Measurements from ENCODE around the gene EPN1. TPM values are rescaled to one million over a fixed set of nuclear protein-coding genes. Genes with fewer than 3 reads are reported as not detected.
"Not testable (repeated sequence)": the region's sequence is repeated elsewhere in the genome, so short reads cannot be mapped to it uniquely, and the experiment has no call there.

The EPN1 gene
- total and polyA plus RNA-seq, 2 donors from 2014 or later, result 138 to 145 TPM

DNA sequence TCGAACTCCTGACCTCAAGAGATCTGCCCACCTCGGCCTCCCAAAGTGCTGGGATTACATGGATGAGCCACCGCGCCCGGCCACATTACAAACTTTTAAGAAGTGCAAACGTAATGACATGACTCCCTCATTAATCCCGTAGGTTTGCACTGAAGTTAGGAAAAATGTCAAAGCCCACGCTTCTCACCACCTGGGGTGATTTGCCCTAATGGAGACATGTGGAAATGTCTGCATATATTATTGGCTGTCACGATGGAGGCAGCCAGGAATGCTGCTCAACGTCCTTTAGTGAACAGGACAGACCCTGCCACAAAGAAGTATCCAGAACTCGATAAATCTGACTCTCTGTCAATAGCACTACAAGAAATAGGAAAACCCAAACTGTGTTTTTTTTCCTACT is 42.2 kb downstream of the EPN1 start:
- H3K9me3 ChIP-seq (ENCODE audit: control insufficient read depth in 2 of 3, insufficient read depth in 1 of 3, low read length in 3 of 3), result no peaks in the 10 kb centered on the region
- no peaks in the 10 kb centered on the region for H3K4me1 ChIP-seq (ENCODE audit: control insufficient read depth in 2 of 3, insufficient read depth in 2 of 3, low read depth in 1 of 3, low read length in 3 of 3)
- H3K36me3 ChIP-seq (ENCODE audit: control insufficient read depth in 2 of 3, insufficient read depth in 3 of 3, low read length in 3 of 3), result no peaks in the 10 kb centered on the region
- intact Hi-C loops (cut with DNase I), result no loop called here
- no peak overlapping the region for H3K9ac ChIP-seq (ENCODE audit: low read length in 3 of 3)
- no peak overlapping the region for H3K27ac ChIP-seq (ENCODE audit: low read depth in 2 of 2, low read length in 2 of 2)
- H3K27me3 ChIP-seq (ENCODE audit: control insufficient read depth, insufficient read depth, low read length), result no peaks in the 10 kb centered on the region
- no peak for DNase-seq
- H3K4me3 ChIP-seq (ENCODE audit: low read length in 3 of 3), result no peak overlapping the region
- TF ChIP-seq, protein P1, sequence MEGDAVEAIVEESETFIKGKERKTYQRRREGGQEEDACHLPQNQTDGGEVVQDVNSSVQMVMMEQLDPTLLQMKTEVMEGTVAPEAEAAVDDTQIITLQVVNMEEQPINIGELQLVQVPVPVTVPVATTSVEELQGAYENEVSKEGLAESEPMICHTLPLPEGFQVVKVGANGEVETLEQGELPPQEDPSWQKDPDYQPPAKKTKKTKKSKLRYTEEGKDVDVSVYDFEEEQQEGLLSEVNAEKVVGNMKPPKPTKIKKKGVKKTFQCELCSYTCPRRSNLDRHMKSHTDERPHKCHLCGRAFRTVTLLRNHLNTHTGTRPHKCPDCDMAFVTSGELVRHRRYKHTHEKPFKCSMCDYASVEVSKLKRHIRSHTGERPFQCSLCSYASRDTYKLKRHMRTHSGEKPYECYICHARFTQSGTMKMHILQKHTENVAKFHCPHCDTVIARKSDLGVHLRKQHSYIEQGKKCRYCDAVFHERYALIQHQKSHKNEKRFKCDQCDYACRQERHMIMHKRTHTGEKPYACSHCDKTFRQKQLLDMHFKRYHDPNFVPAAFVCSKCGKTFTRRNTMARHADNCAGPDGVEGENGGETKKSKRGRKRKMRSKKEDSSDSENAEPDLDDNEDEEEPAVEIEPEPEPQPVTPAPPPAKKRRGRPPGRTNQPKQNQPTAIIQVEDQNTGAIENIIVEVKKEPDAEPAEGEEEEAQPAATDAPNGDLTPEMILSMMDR (IDR thresholded peaks at IDR 0.05; ENCODE audit: borderline replicate concordance, extremely low read depth, insufficient read depth), result no peak
- FAIRE-seq, result no peak

DNA sequence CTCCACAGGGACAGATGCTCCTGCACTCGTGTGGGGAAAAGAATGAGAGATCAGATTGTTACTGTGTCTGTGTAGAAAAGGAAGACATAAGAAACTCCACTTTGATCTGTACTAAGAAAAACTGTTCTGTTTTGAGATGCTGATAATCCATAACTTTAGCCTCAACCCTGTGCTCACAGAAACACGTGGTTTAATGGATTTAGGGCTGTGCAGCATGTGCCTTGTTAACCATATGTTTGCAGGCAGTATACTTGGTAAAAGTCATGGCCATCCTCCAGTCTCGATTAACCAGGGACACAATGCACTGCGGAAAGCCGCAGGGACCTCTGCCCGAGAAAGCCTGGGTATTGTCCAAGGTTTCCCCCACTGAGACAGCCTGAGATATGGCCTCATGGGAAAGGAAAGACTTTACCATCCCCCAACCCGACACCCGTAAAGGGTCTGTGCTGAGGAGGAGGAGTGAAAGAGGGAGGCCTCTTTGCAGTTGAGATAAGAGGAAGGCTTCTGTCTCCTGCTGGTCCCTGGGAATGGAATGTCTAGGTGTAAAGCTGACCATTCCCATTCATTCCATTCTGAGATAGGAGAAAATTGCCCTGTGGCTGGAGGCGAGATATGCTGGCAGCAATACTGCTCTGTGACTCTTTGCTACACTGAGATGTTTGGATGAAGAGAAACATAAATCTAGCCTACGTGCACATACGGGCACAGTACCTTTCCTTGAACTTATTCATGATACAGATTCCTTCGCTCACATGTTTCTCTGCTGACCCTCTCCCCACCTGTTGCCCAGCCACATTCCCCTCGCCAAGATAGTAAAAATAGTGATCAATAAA is 43.1 kb downstream of the EPN1 start:
- H3K27ac ChIP-seq (ENCODE audit: low read depth in 2 of 2, low read length in 2 of 2); H3K27me3 ChIP-seq (ENCODE audit: control insufficient read depth, insufficient read depth, low read length); H3K9me3 ChIP-seq (ENCODE audit: control insufficient read depth in 2 of 3, insufficient read depth in 1 of 3, low read length in 3 of 3); DNase-seq; H3K36me3 ChIP-seq (ENCODE audit: control insufficient read depth in 2 of 3, insufficient read depth in 3 of 3, low read length in 3 of 3); intact Hi-C loops (cut with DNase I); H3K4me1 ChIP-seq (ENCODE audit: control insufficient read depth in 2 of 3, insufficient read depth in 2 of 3, low read depth in 1 of 3, low read length in 3 of 3); H3K4me3 ChIP-seq (ENCODE audit: low read length in 3 of 3); H3K9ac ChIP-seq (ENCODE audit: low read length in 3 of 3); FAIRE-seq: not testable (repeated sequence)

DNA sequence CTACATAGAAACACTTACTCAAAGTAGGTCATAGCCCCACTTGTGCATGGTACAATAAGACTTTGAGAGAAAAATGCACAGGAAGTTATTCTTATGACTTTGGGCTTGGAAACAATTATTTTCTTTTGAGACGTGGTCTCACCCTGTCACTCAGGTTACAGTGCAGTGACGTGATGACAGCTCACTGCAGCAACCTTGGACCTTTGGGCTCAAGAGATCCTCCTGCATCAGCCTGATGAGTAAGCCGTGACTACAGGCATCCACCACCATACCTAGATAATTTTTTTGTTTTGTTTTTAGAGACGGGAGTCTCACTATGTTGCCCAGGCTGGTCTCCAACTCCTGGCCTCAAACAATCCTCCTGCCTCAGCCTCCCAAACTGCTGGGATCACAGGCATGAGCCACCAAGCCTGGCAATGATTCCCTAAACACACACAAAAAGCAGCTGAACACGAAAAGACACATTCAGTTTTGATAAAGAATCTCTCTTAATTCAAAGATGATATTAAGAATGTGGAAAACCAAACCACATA is 45.3 kb downstream of the EPN1 start:
- no peaks in the 10 kb centered on the region for H3K36me3 ChIP-seq (ENCODE audit: control insufficient read depth in 2 of 3, insufficient read depth in 3 of 3, low read length in 3 of 3)
- TF ChIP-seq, protein P1 (IDR thresholded peaks at IDR 0.05; ENCODE audit: borderline replicate concordance, extremely low read depth, insufficient read depth), result no peak
- H3K27me3 ChIP-seq (ENCODE audit: control insufficient read depth, insufficient read depth, low read length), result no peaks in the 10 kb centered on the region
- no peaks in the 10 kb centered on the region for H3K4me1 ChIP-seq (ENCODE audit: control insufficient read depth in 2 of 3, insufficient read depth in 2 of 3, low read depth in 1 of 3, low read length in 3 of 3)
- no peak for FAIRE-seq
- no peak for DNase-seq
- no peak overlapping the region for H3K4me3 ChIP-seq (ENCODE audit: low read length in 3 of 3)
- intact Hi-C loops (cut with DNase I), result no loop called here
- no peaks in the 10 kb centered on the region for H3K9me3 ChIP-seq (ENCODE audit: control insufficient read depth in 2 of 3, insufficient read depth in 1 of 3, low read length in 3 of 3)
- H3K9ac ChIP-seq (ENCODE audit: low read length in 3 of 3), result no peak overlapping the region
- no peak overlapping the region for H3K27ac ChIP-seq (ENCODE audit: low read depth in 2 of 2, low read length in 2 of 2)

DNA sequence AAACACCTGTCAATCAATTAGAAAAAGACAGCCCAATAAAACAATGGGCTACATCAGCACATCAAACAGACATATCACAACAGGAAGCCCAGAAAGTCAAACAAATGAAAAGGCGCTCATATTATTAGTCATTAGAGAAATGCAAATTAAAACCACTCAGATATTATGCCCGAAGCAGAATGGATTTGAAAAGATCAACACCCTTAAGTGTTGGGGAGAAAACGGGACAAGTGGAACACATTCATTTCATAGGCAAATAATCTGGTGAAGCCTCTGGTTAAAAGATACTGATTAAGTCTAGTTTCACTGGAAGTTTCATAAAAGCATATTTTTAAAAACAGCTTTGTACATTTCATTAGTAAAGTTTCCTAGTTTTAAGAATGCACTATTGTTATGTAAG is 45.8 kb downstream of the EPN1 start:
- Histone ChIP-seq H3K9me3 (ENCODE audit: control insufficient read depth in 2 of 3, insufficient read depth in 1 of 3, low read length in 3 of 3) (no peaks in the 10 kb centered on the region), H3K4me1 (ENCODE audit: control insufficient read depth in 2 of 3, insufficient read depth in 2 of 3, low read depth in 1 of 3, low read length in 3 of 3) (no peaks in the 10 kb centered on the region), H3K27ac (ENCODE audit: low read depth in 2 of 2, low read length in 2 of 2) (no peak overlapping the region), H3K36me3 (ENCODE audit: control insufficient read depth in 2 of 3, insufficient read depth in 3 of 3, low read length in 3 of 3) (no peaks in the 10 kb centered on the region), H3K4me3 (ENCODE audit: low read length in 3 of 3) (no peak overlapping the region), H3K27me3 (ENCODE audit: control insufficient read depth, insufficient read depth, low read length) (no peaks in the 10 kb centered on the region), H3K9ac (ENCODE audit: low read length in 3 of 3) (no peak overlapping the region)
- intact Hi-C loops (cut with DNase I), result no loop called here
- TF ChIP-seq, protein P1 (IDR thresholded peaks at IDR 0.05; ENCODE audit: borderline replicate concordance, extremely low read depth, insufficient read depth), result no peak
- FAIRE-seq (no peak), DNase-seq (no peak)
